BLaER1 treated with 17β-estradiol and CSF1 and Interleukin-3, amounts not matched to agents 10 nM and 100 nM (cell line): Measurements from ENCODE around the gene ONECUT3.
A peak's percentile ranks its signal among the peaks of the same experiment; 100 is the strongest.

Experiments
- H3K27ac ChIP-seq, 11 experiments: shearing (Covaris generic); formaldehyde crosslinking; 2 replicates each; pipeline ENCODE4 v1.8.1; 2022
- H3K27me3 ChIP-seq, 11 experiments: shearing (Covaris generic); formaldehyde crosslinking; 2 replicates each; pipeline ENCODE4 v1.8.1; 2022
- H3K36me3 ChIP-seq, 11 experiments: shearing (Covaris generic); formaldehyde crosslinking; 2 replicates each; pipeline ENCODE4 v1.8.1; 2022
- H3K4me1 ChIP-seq, 10 experiments: shearing (Covaris generic); formaldehyde crosslinking; 2 replicates each; pipeline ENCODE4 v1.8.1; 2022
- H3K4me2 ChIP-seq, 11 experiments: shearing (Covaris generic); formaldehyde crosslinking; 2 replicates each; pipeline ENCODE4 v1.8.1; 2022
- H3K4me3 ChIP-seq, 10 experiments: shearing (Covaris generic); formaldehyde crosslinking; 2 replicates each; pipeline ENCODE4 v1.8.1; 2022
- H3K9ac ChIP-seq, 11 experiments: shearing (Covaris generic); formaldehyde crosslinking; 2 replicates each; pipeline ENCODE4 v1.8.1; 2022
- H3K9me3 ChIP-seq, 11 experiments: shearing (Covaris generic); formaldehyde crosslinking; replicated peaks in 1 of 11; 2 replicates each; pipeline ENCODE4 v1.8.1; 2022
- H4K20me1 ChIP-seq, 11 experiments: shearing (Covaris generic); formaldehyde crosslinking; 2 replicates each; pipeline ENCODE4 v1.8.1; 2022
- Cebpa-rat ChIP-seq, 11 experiments: shearing (Covaris generic); IDR thresholded peaks; 2 replicates each; pipeline ENCODE4 v1.8.1; 2022

The ONECUT3 gene

DNA sequence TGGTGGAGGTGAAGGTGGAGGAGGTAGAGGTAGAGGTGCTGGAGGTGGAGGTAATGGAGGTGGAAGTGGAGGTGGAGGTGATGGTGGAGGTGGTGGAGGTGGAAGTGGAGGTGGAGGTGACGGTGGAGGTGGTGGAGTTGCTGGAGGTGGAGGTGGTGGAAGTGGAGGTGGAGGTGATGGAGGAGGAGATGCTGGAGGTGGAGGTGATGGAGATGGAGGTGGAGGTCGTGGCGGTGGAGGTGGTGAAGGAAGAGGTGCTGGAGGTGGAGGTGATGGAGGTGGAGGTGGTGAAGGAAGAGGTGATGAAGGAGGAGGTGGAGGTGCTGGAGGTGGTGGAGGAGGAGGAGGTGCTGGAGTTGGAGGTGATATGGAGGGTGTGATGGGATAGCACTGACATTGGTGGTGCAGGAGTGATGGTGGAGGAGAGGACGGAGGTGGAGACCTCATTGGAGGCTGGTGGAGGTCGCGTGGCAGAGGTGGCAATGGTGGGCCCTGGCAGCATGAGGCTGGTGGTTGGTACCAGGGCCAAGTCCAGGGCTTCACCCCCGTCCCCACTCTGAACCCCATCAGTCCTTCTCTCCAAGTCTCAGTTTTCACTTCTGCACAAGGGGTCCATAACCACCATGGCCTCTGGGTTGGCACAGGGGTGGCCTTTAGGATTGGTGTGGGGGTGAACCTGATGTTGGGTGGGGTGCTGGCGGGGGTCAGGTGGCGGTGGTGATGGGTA is 15.8 kb downstream of the ONECUT3 start:
- H3K9ac ChIP-seq, result no peak overlapping the region
- peaks cover 0 to 34% (median 19%) of the 10 kb centered on the region in 11 experiments; a peak in 17 of 22 replicates for H4K20me1 ChIP-seq
- H3K9me3 ChIP-seq, result peaks cover 26 to 34% (median 28%) of the 10 kb centered on the region in 11 experiments
- no peaks in the 10 kb centered on the region for H3K36me3 ChIP-seq
- H3K4me3 ChIP-seq, result no peak overlapping the region
- no peak for TF ChIP-seq Cebpa-rat (IDR thresholded peaks at IDR 0.05)
- peaks cover 4 to 42% (median 31%) of the 10 kb centered on the region in 10 experiments; a peak in 18 of 20 replicates for H3K4me1 ChIP-seq
- no peak overlapping the region for H3K4me2 ChIP-seq
- H3K27ac ChIP-seq, result no peak overlapping the region
- H3K27me3 ChIP-seq, result peaks cover 90 to 100% (median 98%) of the 10 kb centered on the region in 11 experiments

DNA sequence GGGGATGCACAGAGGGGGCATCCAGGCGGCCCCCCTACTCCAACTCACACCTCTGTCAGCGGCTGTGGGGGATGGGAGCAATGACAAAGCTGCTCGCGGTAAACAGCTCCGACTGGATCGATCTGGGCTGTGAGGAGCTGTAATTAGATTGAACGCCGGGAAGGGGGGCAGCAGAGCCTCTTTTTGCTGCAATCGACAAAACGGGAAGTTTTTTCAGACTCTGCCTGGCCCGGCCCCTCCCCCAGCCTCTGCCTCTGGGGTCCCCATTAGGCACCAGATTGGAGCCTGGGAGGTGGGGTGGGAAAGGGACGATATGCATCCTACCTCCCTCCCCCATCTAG is 16.3 kb downstream of the ONECUT3 start:
- Histone ChIP-seq H3K4me3 (no peak overlapping the region), H3K4me2 (no peak overlapping the region; a peak in 1 of 22 replicates), H3K36me3 (no peaks in the 10 kb centered on the region), H3K4me1 (peaks cover 4 to 42% (median 31%) of the 10 kb centered on the region in 10 experiments; a peak in 18 of 20 replicates), H3K27ac (no peak overlapping the region), H3K9ac (no peak overlapping the region), H3K9me3 (peaks cover 27 to 39% (median 30%) of the 10 kb centered on the region in 11 experiments), H3K27me3 (peaks cover 90 to 100% (median 98%) of the 10 kb centered on the region in 11 experiments), H4K20me1 (peaks cover 0 to 30% (median 19%) of the 10 kb centered on the region in 11 experiments; a peak in 17 of 22 replicates)
- no peak for TF ChIP-seq Cebpa-rat (IDR thresholded peaks at IDR 0.05)

DNA sequence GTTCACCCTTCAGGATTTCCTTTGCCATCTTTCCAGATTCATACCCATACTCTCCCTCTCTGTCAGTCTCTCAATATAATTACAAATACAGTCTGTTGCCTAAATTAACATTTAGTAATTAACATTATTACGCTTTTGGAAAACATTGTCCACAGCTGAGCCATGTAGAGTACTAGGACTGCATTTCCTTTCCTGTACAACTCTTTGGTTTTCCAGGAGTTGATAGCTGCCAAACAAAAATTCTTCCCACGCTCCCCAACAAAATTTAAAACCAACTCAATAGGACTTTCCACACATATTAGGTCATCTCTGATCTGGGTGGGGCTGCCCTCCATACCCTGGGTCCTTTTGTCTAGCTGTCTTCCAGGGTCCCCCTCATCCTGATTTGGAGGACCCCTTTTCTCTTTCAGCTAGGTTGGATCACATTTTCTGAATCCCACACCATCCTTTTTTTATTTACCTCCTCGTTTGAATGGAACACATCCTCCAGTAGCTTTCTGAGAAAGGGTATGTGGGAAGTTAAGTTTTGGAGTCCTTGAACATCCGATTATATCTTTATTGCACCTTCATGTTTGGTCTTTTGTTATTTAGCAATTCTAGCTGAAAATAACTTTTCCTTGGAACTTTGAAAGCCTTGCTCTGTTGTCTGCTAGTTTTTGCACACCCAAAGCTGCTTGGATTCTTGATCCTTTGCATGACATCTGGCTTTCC is 17.7 kb downstream of the ONECUT3 start:
- Histone ChIP-seq H3K9me3 (peaks cover 36 to 49% (median 39%) of the 10 kb centered on the region in 11 experiments), H3K4me1 (peaks cover 6 to 43% (median 34%) of the 10 kb centered on the region in 10 experiments), H3K4me2 (no peak overlapping the region), H3K9ac (no peak overlapping the region), H3K27me3 (peaks cover 90 to 100% (median 98%) of the 10 kb centered on the region in 11 experiments), H3K27ac (no peak overlapping the region), H3K4me3 (peak overlapping the region in 1 of 10 experiments; percentile 14; a peak in 4 of 20 replicates), H3K36me3 (no peaks in the 10 kb centered on the region), H4K20me1 (peaks cover 0 to 22% (median 9%) of the 10 kb centered on the region in 11 experiments; a peak in 12 of 22 replicates)
- TF ChIP-seq Cebpa-rat (IDR thresholded peaks at IDR 0.05), result no peak

DNA sequence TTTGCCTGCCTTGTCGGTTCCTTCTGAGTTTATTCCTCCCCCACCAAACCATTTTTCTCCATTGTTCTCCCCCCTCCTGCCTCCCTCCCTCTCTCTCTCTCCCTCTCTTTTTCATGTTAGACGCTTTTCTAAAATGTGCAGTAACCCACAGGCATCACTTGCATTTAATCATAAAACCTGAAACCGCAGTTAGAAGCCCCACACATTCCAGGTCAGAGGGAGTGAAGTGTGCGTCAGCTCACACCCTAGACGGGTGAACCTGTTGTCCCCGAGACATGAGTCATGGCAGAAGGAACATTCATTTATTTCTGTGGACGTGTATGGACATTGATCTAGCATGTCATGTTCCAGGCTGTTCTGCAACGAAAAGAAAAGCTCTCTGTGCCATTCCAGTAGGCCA is 19.9 kb downstream of the ONECUT3 start:
- Histone ChIP-seq H3K9me3 (peaks cover 36 to 49% (median 39%) of the 10 kb centered on the region in 11 experiments), H4K20me1 (peaks cover 0 to 23% (median 5%) of the 10 kb centered on the region in 11 experiments; a peak in 11 of 22 replicates), H3K9ac (no peak overlapping the region), H3K4me2 (no peak overlapping the region), H3K27ac (no peak overlapping the region), H3K4me1 (peaks cover 6 to 28% (median 18%) of the 10 kb centered on the region in 10 experiments), H3K4me3 (no peak overlapping the region), H3K27me3 (peaks cover 90 to 100% (median 98%) of the 10 kb centered on the region in 11 experiments), H3K36me3 (no peaks in the 10 kb centered on the region)
- TF ChIP-seq Cebpa-rat (IDR thresholded peaks at IDR 0.05), result no peak

DNA sequence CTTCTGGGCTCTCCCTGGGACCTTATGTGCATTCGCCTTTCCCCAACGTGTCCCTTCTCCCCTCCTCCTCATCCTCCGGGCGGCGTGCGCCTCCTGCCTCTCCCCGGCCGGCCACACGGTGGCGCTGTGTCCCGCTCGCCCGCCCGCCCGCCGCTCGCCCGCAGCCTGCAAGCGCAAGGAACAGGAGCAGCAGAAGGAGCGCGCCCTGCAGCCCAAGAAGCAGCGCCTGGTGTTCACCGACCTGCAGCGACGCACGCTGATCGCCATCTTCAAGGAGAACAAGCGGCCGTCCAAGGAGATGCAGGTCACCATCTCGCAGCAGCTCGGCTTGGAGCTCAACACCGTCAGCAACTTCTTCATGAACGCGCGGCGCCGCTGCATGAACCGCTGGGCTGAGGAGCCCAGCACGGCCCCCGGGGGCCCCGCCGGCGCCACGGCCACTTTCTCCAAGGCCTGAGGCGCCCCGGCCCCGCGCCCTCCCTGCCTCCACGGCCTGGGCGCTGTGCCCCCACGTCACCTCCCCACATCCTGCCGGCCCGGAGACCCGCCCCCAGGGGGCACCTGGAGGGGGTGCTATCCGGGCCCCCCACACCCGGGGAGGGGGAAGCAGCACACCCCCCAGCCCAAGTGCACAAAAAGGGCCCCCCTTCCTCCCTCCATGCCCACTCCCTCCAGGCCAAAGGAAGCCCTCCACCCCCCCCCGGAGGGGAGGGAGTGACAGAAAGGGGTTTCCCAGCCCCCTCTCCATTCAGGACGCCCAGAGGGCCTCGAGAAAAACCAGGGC is 21.9 kb downstream of the ONECUT3 start:
- peak overlapping the region; percentile 5 to 95 (median 90); a peak in 20 of 22 replicates for H3K4me2 ChIP-seq
- H4K20me1 ChIP-seq, result peaks cover 0 to 35% (median 5%) of the 10 kb centered on the region in 11 experiments; a peak in 13 of 22 replicates
- H3K9me3 ChIP-seq, result peaks cover 28 to 39% (median 32%) of the 10 kb centered on the region in 11 experiments
- H3K27me3 ChIP-seq, result peaks cover 95 to 100% (median 100%) of the 10 kb centered on the region in 11 experiments
- H3K27ac ChIP-seq, result no peak overlapping the region
- peaks cover 12 to 37% (median 24%) of the 10 kb centered on the region in 10 experiments for H3K4me1 ChIP-seq
- no peak for TF ChIP-seq Cebpa-rat (IDR thresholded peaks at IDR 0.05)
- no peaks in the 10 kb centered on the region for H3K36me3 ChIP-seq
- H3K4me3 ChIP-seq, result peak overlapping the region in 8 of 10 experiments; percentile 19 to 56 (median 44); a peak in 12 of 20 replicates
- 0 out of 22 replicates have a peak overlapping the region, but pooled peaks of 1 of the 11 experiments have one; percentile 15 for H3K9ac ChIP-seq

DNA sequence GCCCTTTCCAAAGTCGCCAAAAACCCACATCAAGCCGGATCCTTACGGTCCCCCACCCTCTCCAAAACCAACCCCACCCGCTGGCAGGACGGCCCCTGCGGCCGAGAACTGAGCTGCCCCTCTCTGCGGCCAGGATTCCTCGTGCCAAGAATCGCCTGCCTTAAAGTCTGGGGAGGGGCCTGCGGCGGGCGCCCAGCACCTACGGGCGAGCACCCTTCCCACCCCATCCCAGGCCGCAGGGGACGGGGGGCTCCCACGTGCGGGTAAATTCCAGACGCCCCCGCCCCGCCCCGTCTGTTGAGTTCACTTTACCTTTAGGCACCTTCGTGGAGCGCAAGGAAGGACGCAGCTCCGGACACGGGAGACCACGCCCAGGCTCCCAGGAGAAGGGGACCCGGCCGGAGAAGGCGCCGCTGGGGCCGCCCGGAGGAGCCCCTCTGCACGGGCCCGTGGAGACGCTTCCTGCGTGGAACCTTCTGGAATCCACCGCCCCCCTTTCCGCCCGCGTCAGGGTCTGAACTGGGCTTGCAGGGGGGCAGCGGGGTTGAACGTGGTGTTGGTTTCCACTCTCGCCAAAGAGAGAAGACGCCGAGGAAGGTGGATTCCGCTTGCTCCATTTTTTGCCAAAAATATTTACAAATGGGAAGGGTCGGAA is 22.8 kb downstream of the ONECUT3 start:
- peaks cover 0 to 35% (median 5%) of the 10 kb centered on the region in 11 experiments; a peak in 13 of 22 replicates for H4K20me1 ChIP-seq
- no peak overlapping the region for H3K27ac ChIP-seq
- no peaks in the 10 kb centered on the region for H3K36me3 ChIP-seq
- H3K27me3 ChIP-seq, result peaks cover 95 to 100% (median 100%) of the 10 kb centered on the region in 11 experiments
- peaks cover 12 to 46% (median 31%) of the 10 kb centered on the region in 10 experiments for H3K4me1 ChIP-seq
- peak overlapping the region; percentile 33 to 62 (median 50); a peak in 19 of 20 replicates for H3K4me3 ChIP-seq
- H3K4me2 ChIP-seq, result peak overlapping the region; percentile 84 to 95 (median 90)
- no peak for TF ChIP-seq Cebpa-rat (IDR thresholded peaks at IDR 0.05)
- peak overlapping the region in 3 of 11 experiments; percentile 18 to 39 (median 23); a peak in 2 of 22 replicates for H3K9ac ChIP-seq
- H3K9me3 ChIP-seq, result peaks cover 19 to 30% (median 24%) of the 10 kb centered on the region in 11 experiments

DNA sequence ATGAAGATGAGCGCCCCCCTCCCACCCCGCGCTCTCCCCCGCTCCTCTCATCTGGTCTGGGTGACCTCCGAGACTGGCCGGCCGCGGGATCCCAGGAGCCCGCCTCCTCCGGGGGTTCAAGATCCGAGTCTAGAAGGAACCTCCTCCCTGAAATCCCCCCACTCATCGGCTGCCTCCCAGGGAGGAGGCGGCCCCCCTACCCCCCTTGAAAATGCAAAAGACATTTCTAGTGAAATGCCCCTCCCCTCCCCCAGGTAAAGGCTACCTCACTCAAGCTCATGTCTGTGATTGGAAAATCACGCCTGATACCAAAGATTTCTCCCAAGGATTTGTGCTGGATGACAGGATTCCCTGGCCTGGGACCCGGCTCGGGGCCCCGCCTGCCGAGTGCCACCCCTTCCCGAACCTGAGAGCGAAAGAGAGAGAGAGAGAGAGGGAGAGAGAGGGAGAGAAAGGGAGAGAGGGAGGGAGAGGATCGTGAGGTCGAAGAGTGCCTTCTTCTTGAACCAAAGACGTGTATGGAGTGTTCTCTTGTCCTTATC is 23.4 kb downstream of the ONECUT3 start:
- Histone ChIP-seq H3K27me3 (peaks cover 92 to 100% (median 99%) of the 10 kb centered on the region in 11 experiments), H3K4me3 (peak overlapping the region in 4 of 10 experiments; percentile 48 to 56 (median 52); a peak in 7 of 20 replicates), H3K27ac (no peak overlapping the region), H3K4me1 (peaks cover 12 to 47% (median 31%) of the 10 kb centered on the region in 10 experiments), H3K9me3 (peaks cover 16 to 27% (median 21%) of the 10 kb centered on the region in 11 experiments), H4K20me1 (peaks cover 0 to 35% (median 5%) of the 10 kb centered on the region in 11 experiments; a peak in 13 of 22 replicates), H3K36me3 (no peaks in the 10 kb centered on the region), H3K9ac (no peak overlapping the region), H3K4me2 (peak overlapping the region; percentile 84 to 95 (median 90); a peak in 17 of 22 replicates)
- TF ChIP-seq Cebpa-rat (IDR thresholded peaks at IDR 0.05), result no peak
